ENCODE measurements around the gene SEC61B.

Gene SEC61B

GRCh38 chr9:99274016-99274415, 51.9 kb downstream of the SEC61B start:
- no peak for DNase-seq (ENCODE audit: low read depth)

DNA sequence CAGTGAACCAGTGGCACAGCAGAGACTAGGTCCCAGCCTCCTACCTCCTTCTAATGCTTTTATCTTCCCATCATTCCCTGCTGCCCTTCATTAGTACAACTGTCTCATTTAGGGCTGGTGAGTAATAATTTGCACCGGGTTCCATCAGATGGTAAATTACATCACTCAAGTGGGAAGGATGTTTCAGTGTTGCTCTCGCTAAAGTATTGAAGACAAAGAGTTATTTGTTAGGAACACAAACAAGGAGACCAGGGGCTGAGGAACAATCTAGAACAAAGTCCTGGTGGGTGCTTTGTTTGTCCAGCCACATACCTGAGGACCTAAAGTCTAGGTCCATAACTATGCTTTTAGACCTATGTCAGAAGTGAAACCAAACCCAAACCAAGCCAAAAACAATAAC, 52.4 kb downstream of the SEC61B start:
- no peak for DNase-seq (ENCODE audit: low read depth)
